ACC112 (cell line): ENCODE results near the gene CDH4.

Source experiments
- H2AFZ ChIP-seq: fragments of 200-600 bp; sonication (generic); one replicate; pipeline ENCODE4 v1.6.0; 2017; ENCODE audit warnings: antibody characterized with exemption, low read length; ENCODE audit not compliant: unreplicated experiment
- H3K27ac ChIP-seq: fragments of 200-600 bp; sonication (generic); 2 replicates; pipeline ENCODE4 v1.5.1; 2014; ENCODE audit warnings: low read depth, mild to moderate bottlenecking, antibody characterized with exemption, low read length, moderate library complexity
- H3K27me3 ChIP-seq: fragments of 200-600 bp; sonication (generic); 2 replicates; pipeline ENCODE4 v1.6.1; 2014; ENCODE audit warnings: mild to moderate bottlenecking, antibody characterized with exemption, low read length, moderate library complexity, mixed read lengths; ENCODE audit not compliant: insufficient read depth
- H3K36me3 ChIP-seq: fragments of 200-600 bp; sonication (generic); 2 replicates; pipeline ENCODE4 v1.6.1; 2016; ENCODE audit warnings: mild to moderate bottlenecking, antibody characterized with exemption, low read length, moderate library complexity, mixed read lengths; ENCODE audit not compliant: insufficient read depth
- H3K4me1 ChIP-seq: fragments of 200-600 bp; sonication (generic); one replicate; pipeline ENCODE4 v1.6.1; 2016; ENCODE audit warnings: low read length, mixed read lengths; ENCODE audit not compliant: insufficient read depth, unreplicated experiment, control insufficient read depth
- H3K4me3 ChIP-seq: fragments of 200-600 bp; sonication (generic); 2 replicates; pipeline ENCODE4 v1.5.1; 2014; ENCODE audit warnings: mild to moderate bottlenecking, low read depth, low read length
- H3K79me2 ChIP-seq: fragments of 200-600 bp; sonication (generic); one replicate; pipeline ENCODE4 v1.6.0; 2016; ENCODE audit warnings: low read length; ENCODE audit not compliant: control insufficient read depth, unreplicated experiment, insufficient read depth

CDH4 gene

DNA sequence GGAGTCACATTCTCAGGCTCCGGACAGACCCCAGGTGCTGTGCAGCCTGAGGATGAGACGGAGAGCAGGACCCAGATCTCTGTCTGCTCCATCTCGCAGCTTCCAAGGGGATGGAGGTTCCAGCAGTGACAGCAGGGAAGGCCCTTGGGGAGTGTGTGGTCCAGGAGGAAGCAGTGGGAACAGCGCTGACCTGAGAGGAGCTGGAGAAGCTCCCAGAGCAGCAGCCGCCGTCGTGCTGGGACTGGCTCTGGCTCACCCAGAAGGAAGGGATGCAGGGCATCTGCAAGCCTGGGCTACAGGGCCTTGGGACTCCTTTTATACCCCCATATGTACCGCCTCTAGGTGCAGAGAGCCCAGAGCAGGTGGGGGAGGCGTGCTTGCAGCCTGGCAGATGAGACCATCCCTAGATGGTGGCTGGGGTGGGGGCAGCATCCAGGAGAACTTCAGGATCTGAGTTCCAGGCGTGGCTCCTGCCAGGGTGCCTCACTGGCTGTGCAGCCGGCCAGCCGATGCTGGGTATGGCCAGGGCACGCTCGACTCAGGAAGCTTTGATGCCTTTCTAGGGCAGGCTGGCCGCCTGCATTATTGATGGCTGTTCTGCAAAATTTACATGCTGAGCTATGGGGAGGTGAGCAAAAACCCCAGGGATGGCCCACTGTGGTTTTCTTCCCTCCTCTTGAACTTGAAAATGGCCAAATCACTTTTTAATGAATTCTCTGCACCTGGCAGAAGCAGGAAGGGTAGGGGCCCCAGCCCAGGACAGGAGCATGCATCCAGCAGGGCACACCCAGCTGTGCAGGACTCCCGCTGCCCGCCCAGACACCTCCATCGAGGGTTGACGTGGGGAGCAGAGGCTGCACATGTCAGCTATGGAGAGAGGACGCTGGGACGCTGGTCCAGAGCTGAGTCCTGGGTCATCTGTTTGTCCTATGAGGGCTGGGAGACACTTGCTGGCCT is 634.0 kb downstream of the CDH4 start:
- Histone ChIP-seq H3K36me3 (no peaks in the 10 kb centered on the region), H3K4me1 (no peaks in the 10 kb centered on the region), H3K4me3 (no peak overlapping the region), H3K79me2 (no peaks in the 10 kb centered on the region), H3K27ac (no peak overlapping the region), H3K27me3 (no peaks in the 10 kb centered on the region), H2AFZ (no peak overlapping the region)

DNA sequence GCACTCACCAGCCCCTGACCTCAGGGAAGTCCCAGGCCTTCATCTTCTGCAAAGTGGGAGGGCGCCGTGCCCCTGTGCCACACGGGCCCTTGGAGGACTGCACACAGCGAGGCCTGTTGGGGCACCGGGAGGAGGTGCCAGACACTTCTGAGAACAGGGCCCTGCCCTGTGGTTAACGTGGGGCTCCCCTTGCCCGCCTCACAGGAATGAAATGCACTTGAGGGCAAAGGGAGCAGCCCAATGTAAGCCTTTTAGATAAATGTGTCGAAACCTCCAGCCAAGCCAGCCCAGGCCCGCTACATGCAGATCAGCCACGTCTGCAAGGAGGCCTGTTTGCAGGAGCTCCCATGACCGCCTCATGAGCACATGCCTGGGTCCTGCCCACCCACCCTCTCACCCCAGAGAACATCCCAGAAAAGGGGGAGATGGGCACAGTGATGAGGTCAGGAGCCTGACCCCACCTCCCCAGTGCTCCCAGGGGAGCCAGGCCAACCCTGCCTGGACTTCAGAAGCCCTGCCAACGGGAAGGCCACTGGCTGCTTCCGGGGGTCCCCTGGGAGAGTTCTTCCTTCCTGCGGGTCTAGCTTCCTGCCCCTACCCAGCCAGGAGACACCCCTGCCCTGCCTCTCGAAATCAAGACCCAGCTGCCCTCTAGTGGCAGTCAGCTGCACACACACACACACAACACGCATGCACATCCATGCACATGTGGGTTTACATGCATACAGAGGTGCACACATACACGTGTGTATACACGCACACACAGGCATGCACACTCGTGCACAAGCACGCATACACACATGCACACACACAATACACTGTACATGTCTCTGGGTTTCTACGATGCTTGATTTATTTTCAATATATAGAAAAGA is 634.9 kb downstream of the CDH4 start:
- no peak overlapping the region for H3K27ac ChIP-seq
- H3K36me3 ChIP-seq, result no peaks in the 10 kb centered on the region
- H3K4me1 ChIP-seq, result no peaks in the 10 kb centered on the region
- no peak overlapping the region for H2AFZ ChIP-seq
- H3K27me3 ChIP-seq, result no peaks in the 10 kb centered on the region
- H3K4me3 ChIP-seq, result no peak overlapping the region
- no peaks in the 10 kb centered on the region for H3K79me2 ChIP-seq

DNA sequence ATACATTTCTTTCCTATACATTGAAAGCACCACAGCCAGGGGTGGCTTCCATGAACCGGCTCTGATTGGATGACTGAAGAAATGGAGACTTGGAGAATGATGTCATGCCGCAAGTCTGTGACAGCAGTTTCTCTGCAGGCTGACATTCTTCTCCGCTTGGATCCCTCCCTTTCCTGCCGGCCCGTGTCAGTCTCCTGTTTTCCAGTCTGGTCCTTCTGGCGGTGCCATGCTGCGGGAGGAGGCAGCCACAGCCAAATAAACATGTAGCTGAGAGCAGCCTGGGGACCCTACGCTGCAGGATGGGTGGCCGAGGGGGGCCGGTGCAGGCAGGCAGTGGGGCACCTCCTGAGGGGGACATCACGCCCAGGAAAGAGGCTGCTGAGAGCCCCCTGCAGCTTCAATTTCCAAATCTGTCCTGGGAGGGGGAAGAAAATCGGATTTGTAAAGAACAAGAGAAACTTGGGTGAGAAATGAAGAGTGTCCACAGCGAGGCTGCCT is 635.6 kb downstream of the CDH4 start:
- no peak overlapping the region for H3K4me3 ChIP-seq
- H3K4me1 ChIP-seq, result no peaks in the 10 kb centered on the region
- H3K79me2 ChIP-seq, result no peaks in the 10 kb centered on the region
- H2AFZ ChIP-seq, result no peak overlapping the region
- H3K27me3 ChIP-seq, result no peaks in the 10 kb centered on the region
- H3K27ac ChIP-seq, result no peak overlapping the region
- H3K36me3 ChIP-seq, result no peaks in the 10 kb centered on the region

DNA sequence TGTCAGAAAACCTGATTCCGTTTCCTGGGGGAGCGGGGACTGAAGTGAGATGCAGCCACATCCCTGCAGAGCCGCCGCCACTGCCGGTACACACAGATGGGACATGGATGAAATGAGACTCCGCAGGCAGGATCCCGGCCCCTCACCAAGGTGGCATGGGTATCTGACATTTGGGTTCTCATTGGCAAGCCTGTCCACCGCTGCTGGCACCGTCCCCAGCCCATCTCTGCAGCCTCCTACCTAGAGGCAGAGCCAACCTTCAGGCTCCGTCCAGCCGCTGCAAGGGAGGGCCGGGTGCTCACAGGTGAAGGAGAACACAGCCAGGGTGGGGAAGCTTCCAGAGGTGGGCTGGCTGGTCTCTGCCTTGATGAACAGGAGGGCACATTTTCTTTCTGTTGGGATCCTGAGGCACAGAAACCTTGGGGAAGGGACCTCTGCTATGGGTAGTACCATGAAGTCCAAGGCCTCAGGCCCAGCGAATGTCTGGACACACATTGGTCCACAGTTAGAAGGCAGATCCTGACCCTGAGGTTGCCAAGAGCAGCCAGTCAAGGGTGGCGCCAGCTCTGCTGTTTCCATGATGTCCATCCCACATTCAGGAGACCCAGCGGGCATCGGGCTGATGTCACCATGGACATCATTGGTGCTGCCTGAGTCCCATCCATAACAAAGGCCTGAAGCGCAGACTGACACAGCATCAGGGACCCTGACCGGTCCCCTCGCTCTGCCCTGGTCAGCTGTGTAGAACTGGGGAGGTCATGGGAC is 636.2 kb downstream of the CDH4 start:
- Histone ChIP-seq H3K4me1 (no peaks in the 10 kb centered on the region), H3K36me3 (no peaks in the 10 kb centered on the region), H3K79me2 (no peaks in the 10 kb centered on the region), H3K4me3 (no peak overlapping the region), H2AFZ (no peak overlapping the region), H3K27me3 (no peaks in the 10 kb centered on the region), H3K27ac (no peak overlapping the region)

DNA sequence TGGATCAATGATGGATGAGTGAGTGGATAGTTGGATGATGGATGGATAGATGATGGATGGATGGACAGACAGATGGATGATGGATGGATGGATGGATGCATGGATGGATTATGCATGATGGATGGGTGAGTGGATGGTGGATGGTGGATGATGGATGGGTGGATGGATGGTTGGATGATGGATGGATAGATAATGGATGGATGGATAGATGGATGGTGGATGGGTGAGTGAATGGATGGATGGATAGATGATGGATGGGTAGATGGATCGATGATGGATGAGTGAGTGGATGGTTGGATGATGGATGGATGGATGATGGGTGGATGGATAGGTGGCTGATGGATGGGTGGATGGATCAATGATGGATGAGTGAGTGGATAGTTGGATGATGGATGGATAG is 637.6 kb downstream of the CDH4 start:
- no peaks in the 10 kb centered on the region for H3K27me3 ChIP-seq
- no peaks in the 10 kb centered on the region for H3K79me2 ChIP-seq
- H2AFZ ChIP-seq, result no peak overlapping the region
- H3K4me3 ChIP-seq, result no peak overlapping the region
- H3K36me3 ChIP-seq, result no peaks in the 10 kb centered on the region
- no peak overlapping the region for H3K27ac ChIP-seq
- no peaks in the 10 kb centered on the region for H3K4me1 ChIP-seq

DNA sequence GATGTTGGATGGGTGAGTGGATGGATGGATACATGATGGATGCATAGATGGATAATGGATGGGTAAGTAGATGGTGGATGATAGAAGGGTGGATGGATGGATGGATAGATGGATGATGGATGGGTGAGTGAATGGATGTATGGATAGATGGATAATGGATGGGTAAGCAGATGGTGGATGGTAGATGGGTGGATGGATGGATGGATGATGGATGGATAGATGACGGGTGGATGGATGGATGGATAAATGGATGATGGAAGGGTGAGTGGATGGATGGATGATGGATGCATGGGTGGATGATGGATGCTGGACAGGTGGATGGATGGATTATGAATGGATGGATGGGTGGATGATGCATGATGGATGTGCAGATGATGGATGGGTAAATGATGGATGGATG is 638.1 kb downstream of the CDH4 start:
- H3K4me3 ChIP-seq, result no peak overlapping the region
- H3K36me3 ChIP-seq, result no peaks in the 10 kb centered on the region
- H2AFZ ChIP-seq, result no peak overlapping the region
- H3K27me3 ChIP-seq, result no peaks in the 10 kb centered on the region
- H3K79me2 ChIP-seq, result no peaks in the 10 kb centered on the region
- no peak overlapping the region for H3K27ac ChIP-seq
- H3K4me1 ChIP-seq, result no peaks in the 10 kb centered on the region

DNA sequence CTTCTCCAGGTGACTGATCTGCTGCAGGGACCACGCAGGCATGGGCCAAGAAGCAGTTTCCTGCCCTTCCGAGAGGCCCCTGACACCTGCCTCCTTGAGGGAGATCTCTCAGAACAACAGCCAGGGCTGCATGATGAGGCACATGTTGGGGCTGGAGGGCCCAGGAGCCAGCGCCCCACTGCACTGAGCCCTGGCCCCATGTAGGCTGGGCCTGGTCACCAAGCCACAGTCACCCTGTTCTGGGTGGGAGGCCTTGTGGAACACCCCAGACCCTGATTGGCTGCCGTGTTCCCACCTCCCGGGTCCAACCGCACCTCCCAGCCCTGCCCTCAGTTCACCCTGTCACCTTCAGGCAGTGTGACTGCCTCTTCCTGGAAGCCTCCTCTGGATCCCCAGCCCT is 639.4 kb downstream of the CDH4 start:
- Histone ChIP-seq H3K4me3 (no peak overlapping the region), H3K4me1 (no peaks in the 10 kb centered on the region), H3K27me3 (no peaks in the 10 kb centered on the region), H3K27ac (no peak overlapping the region), H3K36me3 (no peaks in the 10 kb centered on the region), H3K79me2 (no peaks in the 10 kb centered on the region), H2AFZ (no peak overlapping the region)

DNA sequence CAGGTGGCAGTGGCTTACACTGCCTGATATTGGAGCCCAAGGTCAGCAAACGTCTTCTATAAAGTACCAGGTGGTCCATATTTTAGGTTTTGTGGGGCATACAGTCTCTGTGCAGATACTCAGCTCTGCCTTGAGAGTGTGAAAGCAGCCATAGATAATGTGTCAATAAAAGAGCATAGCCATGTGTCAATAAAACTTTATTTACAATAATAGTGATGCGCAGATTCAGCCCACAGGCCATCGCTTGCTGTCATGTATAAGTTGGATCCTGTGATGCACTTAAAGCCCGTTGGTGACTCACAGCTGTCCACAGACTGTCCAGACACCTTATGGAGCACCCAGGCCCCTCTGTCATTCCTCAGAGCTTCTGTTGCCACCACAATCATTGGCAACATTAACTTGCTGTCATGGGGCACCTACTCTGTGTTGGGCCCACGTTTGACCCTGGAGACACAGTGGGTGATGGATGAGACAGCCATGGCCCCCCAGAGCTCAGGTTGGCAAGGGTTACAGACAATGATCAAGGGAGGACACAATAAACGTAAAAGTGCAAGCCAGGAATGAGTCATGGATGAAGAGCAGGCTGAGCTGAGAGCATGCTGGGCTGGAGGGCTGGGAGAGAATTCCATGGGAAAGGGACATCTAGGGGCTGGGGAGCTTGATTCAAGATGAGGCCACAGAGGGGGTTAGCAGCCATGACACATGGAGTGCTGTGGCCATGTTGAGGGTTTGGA is 640.0 kb downstream of the CDH4 start:
- H3K27me3 ChIP-seq, result no peaks in the 10 kb centered on the region

DNA sequence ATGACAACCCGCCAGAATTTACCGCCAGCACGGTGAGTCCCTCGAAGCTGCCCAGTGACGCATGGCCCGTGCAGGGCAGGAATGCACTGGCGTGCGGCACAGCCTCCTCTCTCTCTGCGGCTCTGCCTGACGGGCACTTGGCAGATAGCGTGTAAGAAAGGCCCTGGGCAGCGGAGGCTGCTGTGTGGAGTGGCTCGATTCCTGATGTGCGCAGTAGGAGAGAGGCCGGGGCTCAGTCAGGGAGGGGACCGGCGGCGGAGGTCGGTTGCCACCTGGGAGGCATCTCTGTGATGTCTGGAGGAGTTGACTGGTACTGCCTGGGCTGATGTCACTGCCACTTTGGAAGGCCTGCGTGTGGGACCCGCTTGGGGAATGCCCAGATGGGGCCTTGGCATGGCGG is 643.0 kb downstream of the CDH4 start:
- no peak overlapping the region for H2AFZ ChIP-seq
- H3K36me3 ChIP-seq, result no peaks in the 10 kb centered on the region
- H3K27me3 ChIP-seq, result no peaks in the 10 kb centered on the region
- H3K4me3 ChIP-seq, result no peak overlapping the region
- H3K4me1 ChIP-seq, result no peaks in the 10 kb centered on the region
- H3K79me2 ChIP-seq, result no peaks in the 10 kb centered on the region
- no peak overlapping the region for H3K27ac ChIP-seq

More for the DNA sequence above, 640.0 kb downstream of the CDH4 start:
- H3K27ac ChIP-seq, result no peak overlapping the region
- no peak overlapping the region for H3K4me3 ChIP-seq
- no peaks in the 10 kb centered on the region for H3K79me2 ChIP-seq
- H3K4me1 ChIP-seq, result no peaks in the 10 kb centered on the region
- no peak overlapping the region for H2AFZ ChIP-seq
- H3K36me3 ChIP-seq, result no peaks in the 10 kb centered on the region

DNA sequence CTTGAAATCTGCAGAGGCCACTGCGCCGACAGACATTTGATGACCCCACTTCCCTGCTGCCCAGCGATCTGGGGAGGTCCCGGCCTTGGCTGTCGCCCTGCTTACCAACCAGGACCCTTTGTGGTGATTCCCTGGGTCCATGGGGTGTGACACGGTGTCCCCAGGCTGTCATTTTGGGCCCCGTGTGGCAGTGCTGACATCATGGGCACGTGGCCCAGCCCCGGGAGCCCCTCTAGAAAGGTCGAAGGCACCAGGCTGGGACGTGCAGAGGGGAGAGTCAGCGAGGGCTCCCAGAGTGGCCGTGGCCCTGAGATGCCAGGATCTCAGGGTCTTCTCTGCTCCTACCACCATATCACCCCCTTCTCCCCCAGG is 643.6 kb downstream of the CDH4 start:
- no peak overlapping the region for H3K27ac ChIP-seq
- no peaks in the 10 kb centered on the region for H3K27me3 ChIP-seq
- H3K79me2 ChIP-seq, result no peaks in the 10 kb centered on the region
- H3K4me3 ChIP-seq, result no peak overlapping the region
- no peaks in the 10 kb centered on the region for H3K4me1 ChIP-seq
- H3K36me3 ChIP-seq, result no peaks in the 10 kb centered on the region
- no peak overlapping the region for H2AFZ ChIP-seq
